Loucy (cell line): ENCODE measurements around the gene DAPK1.

Experiments
- EZH2phosphoT487 ChIP-seq: fragments of 200-600 bp; IDR thresholded peaks from 2 replicates; pipeline ENCODE4 v1.6.1; 2018; ENCODE audit warnings: antibody characterized with exemption, mild to moderate bottlenecking, moderate library complexity, borderline replicate concordance
- TF ChIP-seq, protein P1 (sequence below): fragments of 200-600 bp; sonication (generic); conservative IDR thresholded peaks from 2 replicates; pipeline ENCODE4 v1.5.1; 2014; ENCODE audit warnings: mild to moderate bottlenecking, antibody characterized with exemption, low read length

DNA sequence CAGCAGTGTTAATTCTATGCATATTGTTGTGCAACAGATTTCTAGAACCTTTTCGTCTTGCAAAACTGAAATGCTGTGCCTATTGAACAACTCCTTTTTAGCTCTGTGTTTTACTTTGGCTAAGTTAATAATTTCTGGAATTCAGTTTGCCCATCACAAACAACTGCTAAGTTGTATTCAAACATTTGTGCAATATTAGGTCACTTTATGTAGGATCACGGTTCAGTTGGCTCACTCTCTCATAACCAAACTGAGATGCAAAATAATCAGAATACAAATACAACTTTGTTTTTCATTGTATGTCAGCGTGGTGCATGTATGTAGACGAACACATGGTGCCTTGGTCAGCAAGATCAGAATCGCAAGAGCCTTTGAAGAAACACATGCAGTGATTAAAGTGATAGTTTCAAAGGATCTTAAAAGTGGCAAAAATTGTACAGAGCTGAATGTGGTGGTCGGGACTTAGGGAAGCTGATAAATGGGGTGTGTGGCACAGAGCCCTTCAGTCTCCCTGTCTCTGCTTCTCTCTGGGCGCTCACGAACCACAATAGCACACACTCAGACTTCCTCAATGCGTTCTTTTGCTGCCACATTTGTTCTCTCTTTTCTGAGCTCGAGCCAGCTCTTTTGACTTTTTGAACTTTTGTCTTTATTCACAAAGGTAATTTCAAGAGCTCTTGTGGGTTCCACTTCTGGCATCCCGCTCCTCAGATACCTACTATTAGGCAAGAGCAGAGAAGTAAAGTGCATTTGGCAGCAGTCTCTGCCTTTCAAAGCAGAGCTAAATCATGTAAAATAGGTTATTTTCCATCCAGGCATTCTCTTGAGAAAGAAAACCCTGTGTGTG is 115.8 kb downstream of the DAPK1 start:
- TF ChIP-seq, protein P1, sequence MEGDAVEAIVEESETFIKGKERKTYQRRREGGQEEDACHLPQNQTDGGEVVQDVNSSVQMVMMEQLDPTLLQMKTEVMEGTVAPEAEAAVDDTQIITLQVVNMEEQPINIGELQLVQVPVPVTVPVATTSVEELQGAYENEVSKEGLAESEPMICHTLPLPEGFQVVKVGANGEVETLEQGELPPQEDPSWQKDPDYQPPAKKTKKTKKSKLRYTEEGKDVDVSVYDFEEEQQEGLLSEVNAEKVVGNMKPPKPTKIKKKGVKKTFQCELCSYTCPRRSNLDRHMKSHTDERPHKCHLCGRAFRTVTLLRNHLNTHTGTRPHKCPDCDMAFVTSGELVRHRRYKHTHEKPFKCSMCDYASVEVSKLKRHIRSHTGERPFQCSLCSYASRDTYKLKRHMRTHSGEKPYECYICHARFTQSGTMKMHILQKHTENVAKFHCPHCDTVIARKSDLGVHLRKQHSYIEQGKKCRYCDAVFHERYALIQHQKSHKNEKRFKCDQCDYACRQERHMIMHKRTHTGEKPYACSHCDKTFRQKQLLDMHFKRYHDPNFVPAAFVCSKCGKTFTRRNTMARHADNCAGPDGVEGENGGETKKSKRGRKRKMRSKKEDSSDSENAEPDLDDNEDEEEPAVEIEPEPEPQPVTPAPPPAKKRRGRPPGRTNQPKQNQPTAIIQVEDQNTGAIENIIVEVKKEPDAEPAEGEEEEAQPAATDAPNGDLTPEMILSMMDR, result no peak
- TF ChIP-seq EZH2phosphoT487, result no peak
